Effector memory CD4-positive, alpha-beta T cell (primary cell): Measurements from ENCODE around the gene STX12.

Source experiments
- DNase-seq, 3 donors: peaks; one replicate each; pipeline ENCODE4 v3.0.0-alpha.2; 2020
- H3K27ac ChIP-seq: 2 replicates; pipeline ENCODE4 v1.7.0; 2013; ENCODE audit warnings: mild to moderate bottlenecking, low read length, moderate library complexity; ENCODE audit not compliant: insufficient read depth, poor library complexity, severe bottlenecking
- H3K27me3 ChIP-seq: replicated peaks from 2 replicates; pipeline ENCODE4 v1.7.0; 2013; ENCODE audit warnings: mild to moderate bottlenecking, low read length; ENCODE audit not compliant: insufficient read depth, control insufficient read depth, poor library complexity, severe bottlenecking
- H3K36me3 ChIP-seq: 2 replicates; pipeline ENCODE4 v1.7.0; 2013; ENCODE audit warnings: mild to moderate bottlenecking, low read length, moderate library complexity; ENCODE audit not compliant: control insufficient read depth, insufficient read depth
- H3K4me1 ChIP-seq: 2 replicates; pipeline ENCODE4 v1.7.0; 2013; ENCODE audit warnings: low read length, mild to moderate bottlenecking; ENCODE audit not compliant: control insufficient read depth, insufficient read depth, poor library complexity, severe bottlenecking
- H3K4me3 ChIP-seq: 2 replicates; pipeline ENCODE4 v1.7.0; 2013; ENCODE audit warnings: low read length, low read depth, mild to moderate bottlenecking; ENCODE audit not compliant: insufficient read depth, poor library complexity, severe bottlenecking
- H3K9me3 ChIP-seq: 2 replicates; pipeline ENCODE4 v1.7.0; 2013; ENCODE audit warnings: mild to moderate bottlenecking, low read length, moderate library complexity; ENCODE audit not compliant: control insufficient read depth

The STX12 gene

GRCh38 chr1:27873671-27874384, 100.8 kb downstream of the STX12 start:
- H3K4me3 ChIP-seq: peak overlapping the region; percentile 76
- no peaks in the 10 kb centered on the region for H3K27me3 ChIP-seq
- peak overlapping the region; percentile 55 for H3K27ac ChIP-seq
- H3K36me3 ChIP-seq: peaks cover 13% of the 10 kb centered on the region
- no peak for DNase-seq
- H3K9me3 ChIP-seq: no peaks in the 10 kb centered on the region
- H3K4me1 ChIP-seq: peaks cover 26% of the 10 kb centered on the region
